Glutamatergic neuron (in vitro differentiated cells): ENCODE data around the gene EHF. TPM values are rescaled to one million over a fixed set of nuclear protein-coding genes. Genes with fewer than 3 reads are reported as not detected.

ENCODE experiments used
- DNase-seq: peaks from one replicate; pipeline ENCODE4 v3.0.0; 2022
- H3K27ac Mint-ChIP-seq: one replicate; pipeline ENCODE4 v1.8.0; 2020; ENCODE audit warnings: mild to moderate bottlenecking, mixed read lengths, inconsistent platforms; ENCODE audit not compliant: unreplicated experiment
- H3K27me3 Mint-ChIP-seq: one replicate; pipeline ENCODE4 v1.8.0; 2020; ENCODE audit warnings: mild to moderate bottlenecking, moderate library complexity, mixed read lengths, inconsistent platforms; ENCODE audit not compliant: unreplicated experiment
- H3K36me3 Mint-ChIP-seq: one replicate; pipeline ENCODE4 v1.8.0; 2020; ENCODE audit warnings: mild to moderate bottlenecking, mixed read lengths, inconsistent platforms; ENCODE audit not compliant: unreplicated experiment
- H3K4me1 Mint-ChIP-seq: one replicate; pipeline ENCODE4 v1.8.0; 2020; ENCODE audit warnings: mild to moderate bottlenecking, low read depth, mixed read lengths, inconsistent platforms; ENCODE audit not compliant: unreplicated experiment
- H3K4me3 Mint-ChIP-seq: one replicate; pipeline ENCODE4 v1.8.0; 2020; ENCODE audit warnings: mild to moderate bottlenecking, mixed read lengths, inconsistent platforms; ENCODE audit not compliant: unreplicated experiment
- H3K9me3 Mint-ChIP-seq: one replicate; pipeline ENCODE4 v1.8.0; 2020; ENCODE audit warnings: mild to moderate bottlenecking, moderate library complexity, mixed read lengths, inconsistent platforms; ENCODE audit not compliant: unreplicated experiment
- CTCF ChIP-seq: fragments of 200-600 bp; sonication (generic); IDR thresholded peaks from one replicate; pipeline ENCODE4 v1.5.0; 2021; ENCODE audit not compliant: partially characterized antibody, unreplicated experiment
- total RNA-seq: library from RNA; stranded (reverse); fragmentation: NEBNext Ultra II Directional; extraction: Animal tissue kit (Norgen Biotek cat#: 25700); gene quantifications from one replicate; pipeline ENCODE4 v1.2.1, GENCODE V29; 2021; ENCODE audit not compliant: unreplicated experiment

The EHF gene
- total RNA-seq, 1 donor from 2014 or later: not detected

GRCh38 chr11:34659096-34659733 lies 38.3 kb downstream of the EHF start:
- H3K9me3 Mint-ChIP-seq: no peaks in the 10 kb centered on the region
- DNase-seq: no peak
- H3K27ac Mint-ChIP-seq: no peak overlapping the region
- no peak overlapping the region for H3K4me3 Mint-ChIP-seq
- no peak for TF ChIP-seq CTCF
- no peaks in the 10 kb centered on the region for H3K4me1 Mint-ChIP-seq
- H3K27me3 Mint-ChIP-seq: no peaks in the 10 kb centered on the region
- H3K36me3 Mint-ChIP-seq: no peaks in the 10 kb centered on the region

- H3K4me3 Mint-ChIP-seq: no peak overlapping the region
Measured at GRCh38 chr11:34665077-34665835, 44.4 kb downstream of the EHF start.

DNA sequence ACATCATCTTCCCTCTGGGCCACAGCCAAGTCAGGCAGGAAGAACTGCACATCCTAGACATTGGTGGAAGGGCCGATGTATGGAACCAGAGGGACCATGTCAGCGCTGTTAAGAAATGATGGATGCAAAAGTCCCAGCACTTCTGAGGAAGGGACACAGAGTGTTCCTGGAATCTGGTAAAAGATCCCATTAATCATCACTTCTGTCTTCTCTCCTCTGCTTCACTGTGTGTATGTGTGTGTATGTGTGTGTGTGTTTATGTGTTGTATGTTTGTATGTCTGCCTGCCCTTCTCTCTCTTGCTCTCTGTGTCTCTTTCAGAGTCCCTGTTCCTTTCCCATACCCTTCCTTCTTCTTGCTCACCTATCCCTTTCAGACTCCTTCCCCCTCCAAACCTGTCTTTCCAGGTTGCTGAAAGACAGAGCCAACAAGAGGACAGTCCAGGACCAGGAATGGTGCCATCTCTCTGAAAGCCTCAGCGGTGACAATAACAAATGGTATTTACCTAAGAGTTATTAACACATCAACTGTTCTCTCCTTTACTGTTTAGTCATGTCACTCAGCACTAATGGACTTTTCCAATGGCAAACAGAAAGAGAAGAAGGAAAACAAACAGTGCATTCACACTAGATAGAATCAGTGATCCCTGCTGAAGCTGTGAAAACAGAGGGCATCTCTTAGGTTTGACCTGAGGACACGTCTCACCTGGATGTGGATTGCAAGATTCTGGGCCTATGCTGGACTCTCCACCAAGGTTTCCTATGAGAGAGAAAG lies 47.1 kb downstream of the EHF start:
- no peak for DNase-seq
- TF ChIP-seq CTCF: no peak
- H3K27me3 Mint-ChIP-seq: no peaks in the 10 kb centered on the region
- H3K4me3 Mint-ChIP-seq: no peak overlapping the region
- H3K9me3 Mint-ChIP-seq: no peaks in the 10 kb centered on the region
- no peak overlapping the region for H3K27ac Mint-ChIP-seq
- no peaks in the 10 kb centered on the region for H3K4me1 Mint-ChIP-seq
- H3K36me3 Mint-ChIP-seq: no peaks in the 10 kb centered on the region

More at GRCh38 chr11:34665077-34665835, 44.4 kb downstream of the EHF start:
- no peak overlapping the region for H3K27ac Mint-ChIP-seq
- no peak for DNase-seq
- H3K4me1 Mint-ChIP-seq: no peaks in the 10 kb centered on the region
- TF ChIP-seq CTCF: no peak
- no peaks in the 10 kb centered on the region for H3K27me3 Mint-ChIP-seq
- H3K36me3 Mint-ChIP-seq: no peaks in the 10 kb centered on the region
- no peaks in the 10 kb centered on the region for H3K9me3 Mint-ChIP-seq

GRCh38 chr11:34668583-34669053 lies 47.7 kb downstream of the EHF start:
- Mint-ChIP-seq H3K36me3 (no peaks in the 10 kb centered on the region), H3K27me3 (no peaks in the 10 kb centered on the region), H3K4me1 (no peaks in the 10 kb centered on the region), H3K4me3 (no peak overlapping the region), H3K9me3 (no peaks in the 10 kb centered on the region), H3K27ac (no peak overlapping the region)
- TF ChIP-seq CTCF: no peak
- no peak for DNase-seq
